GM21619 (cell line): Measurements from ENCODE around the gene ZNF608.

Source experiments
- ATAC-seq: cut with Tn5 transposase; IDR thresholded peaks from one replicate; pipeline ENCODE4 v1.9.1; 2021; ENCODE audit not compliant: unreplicated experiment

Gene ZNF608

GRCh38 chr5:124745928-124746915, at the start of gene ZNF608:
Gene ZNF608, minus strand, starts transcription at chr5:124746639. Its CDS starts 1,650 bp downstream, at chr5:124744989.
- ATAC-seq, result no peak

- ATAC-seq, result no peak
Measured at GRCh38 chr5:124795829-124796228, 49.4 kb upstream of the ZNF608 start.

GRCh38 chr5:124790895-124791732, 44.7 kb upstream of the ZNF608 start:
- no peak for ATAC-seq

GRCh38 chr5:124790301-124790894, 44.0 kb upstream of the ZNF608 start:
- no peak for ATAC-seq

GRCh38 chr5:124789104-124789605, 42.7 kb upstream of the ZNF608 start:
- no peak for ATAC-seq

GRCh38 chr5:124783794-124784193, 37.4 kb upstream of the ZNF608 start:
- no peak for ATAC-seq

GRCh38 chr5:124783285-124783684, 36.8 kb upstream of the ZNF608 start:
- ATAC-seq, result no peak

- no peak for ATAC-seq
Measured at GRCh38 chr5:124782262-124782661, 35.8 kb upstream of the ZNF608 start.

- ATAC-seq, result no peak
Measured at GRCh38 chr5:124780011-124780410, 33.6 kb upstream of the ZNF608 start.

GRCh38 chr5:124773315-124774311, 27.2 kb upstream of the ZNF608 start:
- no peak for ATAC-seq

GRCh38 chr5:124772457-124773200, 26.2 kb upstream of the ZNF608 start:
- no peak for ATAC-seq

- no peak for ATAC-seq
Measured at GRCh38 chr5:124771761-124772160, 25.3 kb upstream of the ZNF608 start.

- no peak for ATAC-seq
Measured at GRCh38 chr5:124764992-124765611, 18.7 kb upstream of the ZNF608 start.

- no peak for ATAC-seq
Measured at GRCh38 chr5:124764585-124764984, 18.1 kb upstream of the ZNF608 start.

GRCh38 chr5:124761010-124761409, 14.6 kb upstream of the ZNF608 start:
- no peak for ATAC-seq

- no peak for ATAC-seq
Measured at GRCh38 chr5:124760608-124761007, 14.2 kb upstream of the ZNF608 start.

GRCh38 chr5:124755565-124755964, 9.1 kb upstream of the ZNF608 start:
- ATAC-seq, result no peak

GRCh38 chr5:124755041-124755440, 8.6 kb upstream of the ZNF608 start:
- ATAC-seq, result no peak
